VCaP (cell line): ENCODE results near the gene HOXA7.

Experiments
- H3K27ac ChIP-seq: fragments of 450-650 bp; 2 replicates; pipeline ENCODE4 v1.5.1; 2017
- TF ChIP-seq, protein P1 (sequence below): fragments of 450-650 bp; conservative IDR thresholded peaks from 2 replicates; pipeline ENCODE4 v1.5.1; 2017; ENCODE audit warnings: mild to moderate bottlenecking, moderate library complexity

The HOXA7 gene

DNA sequence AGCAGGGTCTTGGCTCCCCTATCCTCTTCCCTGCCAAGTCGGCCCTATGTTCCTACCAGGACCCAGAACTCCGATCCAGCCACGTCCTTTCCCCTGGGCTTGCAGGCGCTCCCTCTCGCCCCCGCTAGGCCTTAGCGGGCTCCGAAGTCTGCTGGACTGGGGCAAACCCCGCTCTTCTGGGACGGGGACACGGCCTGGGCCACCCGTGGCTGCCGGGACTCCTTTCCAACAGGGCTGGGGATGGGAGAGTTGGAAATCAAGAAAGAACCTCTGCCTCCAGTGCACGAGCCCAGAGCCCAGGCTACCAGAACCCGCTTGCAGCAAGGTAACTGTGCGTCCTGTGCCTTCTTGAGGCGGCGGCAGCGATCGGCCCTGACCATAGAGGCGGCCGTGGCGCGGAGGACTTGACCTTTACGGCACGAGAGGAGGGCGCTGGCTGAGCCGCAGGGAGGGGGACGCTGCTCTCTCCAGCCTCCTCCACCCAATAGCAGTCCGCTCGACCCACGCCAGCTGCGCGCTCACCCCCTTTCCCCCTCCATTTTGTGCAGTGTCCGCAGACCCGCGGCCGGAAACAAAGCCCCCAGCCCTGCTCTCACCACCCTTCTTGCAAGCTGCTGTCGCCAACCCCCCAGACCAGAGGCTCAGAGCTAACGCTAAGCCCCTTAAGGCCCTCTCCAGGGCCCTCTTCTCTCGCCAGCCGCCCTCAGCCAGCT, 35.5 kb upstream of the HOXA7 start:
- TF ChIP-seq, protein P1, sequence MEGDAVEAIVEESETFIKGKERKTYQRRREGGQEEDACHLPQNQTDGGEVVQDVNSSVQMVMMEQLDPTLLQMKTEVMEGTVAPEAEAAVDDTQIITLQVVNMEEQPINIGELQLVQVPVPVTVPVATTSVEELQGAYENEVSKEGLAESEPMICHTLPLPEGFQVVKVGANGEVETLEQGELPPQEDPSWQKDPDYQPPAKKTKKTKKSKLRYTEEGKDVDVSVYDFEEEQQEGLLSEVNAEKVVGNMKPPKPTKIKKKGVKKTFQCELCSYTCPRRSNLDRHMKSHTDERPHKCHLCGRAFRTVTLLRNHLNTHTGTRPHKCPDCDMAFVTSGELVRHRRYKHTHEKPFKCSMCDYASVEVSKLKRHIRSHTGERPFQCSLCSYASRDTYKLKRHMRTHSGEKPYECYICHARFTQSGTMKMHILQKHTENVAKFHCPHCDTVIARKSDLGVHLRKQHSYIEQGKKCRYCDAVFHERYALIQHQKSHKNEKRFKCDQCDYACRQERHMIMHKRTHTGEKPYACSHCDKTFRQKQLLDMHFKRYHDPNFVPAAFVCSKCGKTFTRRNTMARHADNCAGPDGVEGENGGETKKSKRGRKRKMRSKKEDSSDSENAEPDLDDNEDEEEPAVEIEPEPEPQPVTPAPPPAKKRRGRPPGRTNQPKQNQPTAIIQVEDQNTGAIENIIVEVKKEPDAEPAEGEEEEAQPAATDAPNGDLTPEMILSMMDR, result no peak
- peak overlapping the region; percentile 98 for H3K27ac ChIP-seq

DNA sequence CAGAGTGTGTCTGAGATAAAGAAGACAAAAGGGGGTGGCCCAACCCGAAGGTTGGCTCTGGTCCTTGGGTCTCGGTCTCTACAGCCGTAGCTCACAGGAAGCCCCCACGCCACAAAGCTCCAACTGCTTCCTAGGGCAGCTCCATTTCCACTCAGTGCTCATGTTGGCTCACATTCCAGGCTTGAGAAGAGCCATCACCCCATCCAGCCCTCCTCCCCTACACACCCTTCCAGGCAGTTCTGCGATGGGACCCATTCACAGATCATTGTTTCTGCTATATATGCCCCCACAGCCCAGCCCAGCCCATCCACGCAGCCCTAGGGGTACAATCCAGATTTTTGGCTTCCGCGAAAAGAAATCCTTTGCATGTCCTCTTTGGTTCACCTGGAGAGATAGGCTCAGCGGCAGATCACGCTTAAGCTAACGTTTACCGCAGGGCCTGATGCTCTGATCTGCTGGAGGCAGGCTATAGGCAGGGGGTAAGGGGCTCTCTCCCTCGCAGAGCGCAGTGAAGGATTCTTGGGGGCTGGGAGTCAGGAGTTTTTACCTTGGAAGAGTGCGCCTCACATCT, 34.8 kb upstream of the HOXA7 start:
- TF ChIP-seq, protein P1, result no peak
- peak overlapping the region; percentile 98 for H3K27ac ChIP-seq

DNA sequence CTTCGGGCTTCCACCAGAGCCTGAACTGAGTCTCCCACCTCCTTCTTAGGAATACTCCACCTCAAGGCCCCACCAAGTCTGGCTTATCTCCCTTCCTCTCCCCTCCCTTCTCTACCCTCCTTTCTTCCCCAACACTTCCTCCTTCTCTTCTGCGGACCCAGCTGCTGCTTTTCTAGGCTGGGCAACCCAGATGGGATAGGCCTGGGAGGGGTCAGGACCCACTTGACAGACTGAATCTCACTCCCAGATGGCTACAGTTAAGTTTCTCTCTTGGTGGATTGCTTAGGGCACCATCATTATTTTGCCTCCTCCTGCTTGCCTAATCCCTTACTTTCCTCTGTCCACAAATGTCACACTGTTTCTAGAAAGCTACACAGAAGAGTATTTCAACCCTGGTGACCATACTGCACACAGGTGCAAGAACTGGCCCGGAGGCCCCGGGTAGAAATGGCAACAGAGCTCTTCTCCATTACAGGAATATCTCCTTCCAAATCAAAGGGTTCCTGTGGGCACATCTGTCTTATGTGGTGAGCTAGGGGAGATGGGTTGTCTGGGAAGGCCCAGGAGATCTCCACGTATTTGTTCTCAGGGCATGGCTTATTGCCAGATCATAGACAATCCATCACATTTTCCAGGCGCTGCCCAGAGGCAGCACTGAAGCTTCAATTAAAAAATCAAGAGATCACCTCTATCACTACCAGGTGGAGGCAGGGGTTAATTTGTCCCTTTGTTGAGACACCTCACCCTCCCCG, 33.7 kb upstream of the HOXA7 start:
- TF ChIP-seq, protein P1, result no peak
- peak overlapping the region; percentile 98 for H3K27ac ChIP-seq

DNA sequence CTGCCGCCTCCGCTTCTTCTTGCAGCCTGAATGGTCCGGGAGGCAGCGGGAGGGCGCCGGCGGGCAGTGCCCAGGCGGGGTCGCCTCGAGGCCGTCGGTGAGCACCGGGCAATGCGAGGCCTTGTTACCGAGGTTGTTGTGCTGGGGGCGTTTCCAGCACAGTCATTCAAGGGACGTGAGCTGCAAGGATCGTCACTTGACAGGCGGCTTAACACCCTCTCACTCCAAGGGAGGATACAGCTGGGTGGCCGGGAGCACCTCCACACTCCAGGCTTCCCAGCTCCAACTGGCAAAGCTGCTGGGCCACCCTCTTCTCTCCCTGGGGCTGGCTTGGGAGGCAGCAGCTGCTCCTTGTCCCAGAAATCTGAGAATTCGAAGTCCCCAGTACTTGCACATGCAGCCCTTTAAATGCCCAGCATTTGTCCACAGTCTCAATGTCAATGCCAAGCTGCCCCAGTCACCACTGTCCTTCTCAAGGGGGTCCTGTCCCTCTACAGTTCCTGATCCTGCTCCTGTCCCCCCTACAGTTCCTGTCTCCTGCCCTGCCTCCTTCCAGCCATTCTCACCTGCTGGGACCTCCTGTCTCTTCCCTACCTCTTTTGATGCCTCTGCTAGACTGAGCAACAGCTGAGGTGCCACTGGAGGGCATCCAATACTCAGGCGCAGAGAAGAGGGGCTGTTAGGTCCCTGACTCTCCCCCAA, 33.0 kb upstream of the HOXA7 start:
- H3K27ac ChIP-seq, result peak overlapping the region; percentile 98
- TF ChIP-seq, protein P1, result no peak

DNA sequence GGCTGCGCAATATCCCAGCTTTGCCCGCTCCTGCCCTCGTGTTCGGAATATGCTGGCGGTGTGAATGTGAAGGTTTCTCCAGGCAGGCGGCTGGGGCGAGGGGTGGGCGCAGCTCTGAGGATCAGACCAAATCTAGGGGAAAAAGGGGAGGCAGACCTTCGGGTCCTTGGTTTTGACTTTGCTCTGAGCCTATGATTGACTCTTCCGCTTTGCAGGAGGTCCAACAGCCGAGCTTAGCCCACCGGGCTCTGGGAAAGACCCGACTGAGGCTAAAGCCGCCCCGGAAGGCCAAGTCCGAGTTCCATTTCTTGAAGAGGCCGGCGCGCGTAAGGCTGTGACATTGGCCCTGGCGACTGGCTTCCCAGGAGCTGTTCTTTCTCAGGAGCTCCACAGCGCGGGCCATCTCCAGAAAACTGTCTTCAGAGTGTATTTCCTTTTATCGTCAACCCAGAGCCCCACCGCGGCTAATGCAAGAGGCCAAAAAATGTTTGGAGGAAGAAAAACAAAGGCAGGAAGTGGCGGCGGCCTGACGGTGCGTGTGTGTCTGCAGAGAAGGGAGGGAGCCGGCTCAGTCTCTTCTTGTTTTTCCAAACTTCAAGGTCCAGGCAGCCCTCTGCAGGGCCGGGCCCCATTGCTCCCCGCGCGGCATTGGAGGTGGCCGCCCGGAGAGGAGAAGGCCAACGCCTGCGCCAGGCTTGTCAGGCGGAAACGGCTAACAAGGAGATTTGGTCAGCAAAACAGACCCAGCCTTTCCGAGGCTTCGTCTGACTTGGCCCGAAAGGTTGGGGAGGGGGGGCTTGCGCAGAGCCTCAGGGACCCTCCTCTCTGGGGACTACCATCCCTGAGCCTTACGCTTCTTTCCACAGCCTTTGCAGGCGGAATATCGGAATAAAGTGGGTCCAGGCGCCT, 32.2 kb upstream of the HOXA7 start:
- TF ChIP-seq, protein P1, result no peak
- peak overlapping the region; percentile 98 for H3K27ac ChIP-seq

DNA sequence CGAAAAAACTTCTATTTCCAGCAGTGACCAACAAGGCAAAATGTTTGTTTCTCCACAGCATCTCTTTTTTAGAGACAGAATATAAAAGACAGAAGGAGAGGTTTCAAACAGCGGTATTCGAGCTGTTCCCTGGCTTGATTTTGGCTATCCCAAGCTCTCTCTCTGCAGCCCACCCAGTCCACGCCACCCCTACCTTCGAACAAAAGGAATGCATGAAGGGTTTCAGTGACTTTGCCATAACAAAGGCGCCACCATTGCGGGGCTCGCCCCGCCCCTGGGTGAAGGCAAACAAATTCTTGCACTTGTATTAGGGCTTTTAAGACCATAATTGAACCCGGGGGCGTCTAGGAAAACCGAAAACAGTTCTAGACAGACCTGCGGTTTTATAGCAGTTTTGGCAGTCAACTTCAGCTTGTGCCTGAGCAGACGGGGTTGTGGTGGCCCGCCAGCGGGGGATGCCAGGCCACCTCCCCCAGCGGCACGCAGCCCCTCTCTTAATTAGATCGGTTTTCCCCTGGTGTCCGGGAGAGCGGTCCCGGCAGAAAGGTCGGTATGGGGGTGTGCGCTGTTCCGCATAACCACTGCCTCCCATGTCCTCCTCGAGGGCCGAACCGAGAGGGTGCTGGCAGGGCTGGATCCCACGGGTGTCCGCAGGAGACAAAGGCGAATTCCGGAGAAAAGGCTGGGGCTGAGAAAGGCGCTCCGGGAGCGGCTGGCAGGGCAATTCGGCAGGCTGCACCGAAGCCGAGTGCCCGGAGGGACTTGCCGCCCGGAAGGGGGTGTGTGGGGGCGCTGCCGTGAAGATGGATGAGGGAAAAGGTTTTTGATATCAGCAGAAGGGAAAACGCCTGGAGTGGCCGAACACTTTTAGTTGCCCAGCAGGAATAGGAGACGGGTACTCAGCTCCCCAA, 31.3 kb upstream of the HOXA7 start:
- peak overlapping the region; percentile 98 for H3K27ac ChIP-seq
- TF ChIP-seq, protein P1, result no peak
